Right lobe of liver (tissue), 4 donors: Measurements from ENCODE around the gene OBI1.

Source experiments
- POLR2A ChIP-seq: fragments of 450-650 bp; IDR thresholded peaks from one replicate; pipeline ENCODE4 v1.6.1; 2017; ENCODE audit warnings: antibody characterized with exemption, mild to moderate bottlenecking
- TF ChIP-seq, protein P1 (sequence below), 4 donors: fragments of 200-600 bp in 3 of 4; fragments of 450-650 bp in 1 of 4; IDR thresholded peaks; one replicate each; pipeline versions ENCODE4 v1.5.1 to v1.8.0; 2016 to 2022; ENCODE audit warnings: antibody characterized with exemption in 4 of 4, mild to moderate bottlenecking in 2 of 4
- donor health status: DM: no; HTN: no; CAD: no.
- donor health status: DM: no; HTN: no; CAD: no.
- donor health status: DM: no; HTN: yes; CAD: no.

DNA sequence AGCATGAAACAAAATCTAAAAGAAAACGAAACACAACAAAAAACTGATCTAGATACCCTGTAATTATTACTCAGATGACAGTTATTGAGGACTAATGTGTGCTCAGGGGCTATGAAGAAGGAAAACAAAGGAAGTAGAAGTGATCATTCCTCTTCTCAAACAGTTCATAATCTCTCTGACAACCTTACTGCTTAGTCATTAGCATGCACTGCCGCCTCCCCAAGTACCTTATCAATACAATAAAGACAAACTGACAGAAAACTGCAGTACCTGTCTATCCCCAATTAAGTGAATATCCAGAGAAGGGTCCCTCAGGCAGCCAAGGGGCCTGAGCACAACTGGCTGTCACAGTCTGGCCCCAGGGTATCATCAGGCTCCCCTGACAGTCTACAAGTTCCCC, 33.6 kb downstream of the OBI1 start:
- TF ChIP-seq, protein P1, sequence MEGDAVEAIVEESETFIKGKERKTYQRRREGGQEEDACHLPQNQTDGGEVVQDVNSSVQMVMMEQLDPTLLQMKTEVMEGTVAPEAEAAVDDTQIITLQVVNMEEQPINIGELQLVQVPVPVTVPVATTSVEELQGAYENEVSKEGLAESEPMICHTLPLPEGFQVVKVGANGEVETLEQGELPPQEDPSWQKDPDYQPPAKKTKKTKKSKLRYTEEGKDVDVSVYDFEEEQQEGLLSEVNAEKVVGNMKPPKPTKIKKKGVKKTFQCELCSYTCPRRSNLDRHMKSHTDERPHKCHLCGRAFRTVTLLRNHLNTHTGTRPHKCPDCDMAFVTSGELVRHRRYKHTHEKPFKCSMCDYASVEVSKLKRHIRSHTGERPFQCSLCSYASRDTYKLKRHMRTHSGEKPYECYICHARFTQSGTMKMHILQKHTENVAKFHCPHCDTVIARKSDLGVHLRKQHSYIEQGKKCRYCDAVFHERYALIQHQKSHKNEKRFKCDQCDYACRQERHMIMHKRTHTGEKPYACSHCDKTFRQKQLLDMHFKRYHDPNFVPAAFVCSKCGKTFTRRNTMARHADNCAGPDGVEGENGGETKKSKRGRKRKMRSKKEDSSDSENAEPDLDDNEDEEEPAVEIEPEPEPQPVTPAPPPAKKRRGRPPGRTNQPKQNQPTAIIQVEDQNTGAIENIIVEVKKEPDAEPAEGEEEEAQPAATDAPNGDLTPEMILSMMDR (IDR thresholded peaks at IDR 0.05), result no peak
- TF ChIP-seq POLR2A, result no peak
